DMS153 treated with DMSO at 0.1 percent for 48 hours (cell line): Measurements from ENCODE around the gene MED10.

Experiments used
- DNase-seq: peaks from one replicate; lab custom pipeline; 2025; ENCODE audit not compliant: unreplicated experiment; lab: John Stamatoyannopoulos, UW

MED10 gene, protein sequence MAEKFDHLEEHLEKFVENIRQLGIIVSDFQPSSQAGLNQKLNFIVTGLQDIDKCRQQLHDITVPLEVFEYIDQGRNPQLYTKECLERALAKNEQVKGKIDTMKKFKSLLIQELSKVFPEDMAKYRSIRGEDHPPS

GRCh38 chr5:6377905-6378765 is at the start of gene MED10:
MED10 (minus strand) TSS chr5:6378547; CDS start chr5:6378483, 64 bp downstream.
- DNase-seq, result peak; percentile 95

DNA sequence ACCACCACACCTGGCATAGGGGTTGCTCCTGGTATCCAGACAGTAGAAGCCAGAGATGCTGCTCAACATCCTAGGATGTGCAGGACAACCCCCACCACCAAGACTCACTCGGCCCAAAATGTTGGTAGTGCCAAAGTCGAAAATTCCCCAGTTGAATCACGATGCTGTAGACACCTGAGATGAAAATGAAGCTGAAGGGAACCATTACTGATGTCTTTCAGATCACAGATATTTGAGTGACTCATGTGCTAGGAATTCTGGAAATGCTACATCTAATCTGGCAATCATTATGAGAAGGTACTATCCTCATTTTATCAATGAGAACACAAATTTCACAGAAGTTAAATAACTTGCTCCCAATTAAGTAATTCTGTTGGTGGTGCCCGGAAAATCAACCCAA is 49.3 kb upstream of the MED10 start:
- no peak for DNase-seq

DNA sequence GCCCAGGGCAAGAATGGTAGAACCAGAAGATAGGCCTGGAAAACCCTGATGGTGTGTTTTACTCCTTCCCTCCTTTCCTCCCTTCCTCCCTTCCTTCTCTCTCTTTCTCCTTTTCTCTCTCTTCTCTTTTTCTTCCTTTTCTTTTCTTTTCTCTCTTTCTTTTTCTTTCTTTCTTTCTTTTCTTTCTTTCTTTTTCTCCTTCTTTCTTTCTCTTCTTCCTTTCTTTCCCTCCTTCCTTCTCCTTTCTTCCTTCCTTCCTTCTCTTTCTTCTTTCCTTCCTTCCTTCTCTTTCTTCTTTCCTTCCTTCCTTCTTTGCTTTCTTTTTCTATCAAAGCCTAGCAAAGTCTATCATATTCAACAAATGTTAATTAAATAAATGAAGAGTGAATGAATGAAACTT is 46.4 kb upstream of the MED10 start:
- no peak for DNase-seq

DNA sequence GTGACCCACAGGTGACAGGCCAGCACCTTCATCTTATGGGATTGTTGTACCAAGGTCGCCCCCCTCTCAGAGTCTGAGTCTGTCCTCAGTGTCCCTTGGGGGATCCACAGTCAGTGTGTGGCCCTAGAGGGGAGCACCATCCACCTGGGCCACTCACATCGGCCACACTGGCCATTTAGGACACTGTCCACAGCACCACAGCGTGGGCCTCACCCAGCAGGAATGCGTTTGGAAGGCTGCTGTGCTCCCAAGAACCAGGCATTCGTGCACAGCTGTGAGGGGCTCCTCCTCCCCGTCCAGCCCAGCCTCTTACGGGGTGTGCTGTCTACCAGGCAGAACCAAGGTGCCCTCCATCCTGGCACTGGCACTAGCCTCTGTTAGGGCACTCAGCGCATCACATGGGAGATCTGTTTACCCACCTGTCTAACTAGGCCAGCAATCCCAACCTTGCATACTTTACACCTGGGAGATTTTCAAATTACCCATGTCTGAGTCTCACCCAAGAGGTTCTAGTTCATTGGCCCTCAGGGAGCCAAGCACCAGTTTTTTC is 45.8 kb upstream of the MED10 start:
- no peak for DNase-seq

DNA sequence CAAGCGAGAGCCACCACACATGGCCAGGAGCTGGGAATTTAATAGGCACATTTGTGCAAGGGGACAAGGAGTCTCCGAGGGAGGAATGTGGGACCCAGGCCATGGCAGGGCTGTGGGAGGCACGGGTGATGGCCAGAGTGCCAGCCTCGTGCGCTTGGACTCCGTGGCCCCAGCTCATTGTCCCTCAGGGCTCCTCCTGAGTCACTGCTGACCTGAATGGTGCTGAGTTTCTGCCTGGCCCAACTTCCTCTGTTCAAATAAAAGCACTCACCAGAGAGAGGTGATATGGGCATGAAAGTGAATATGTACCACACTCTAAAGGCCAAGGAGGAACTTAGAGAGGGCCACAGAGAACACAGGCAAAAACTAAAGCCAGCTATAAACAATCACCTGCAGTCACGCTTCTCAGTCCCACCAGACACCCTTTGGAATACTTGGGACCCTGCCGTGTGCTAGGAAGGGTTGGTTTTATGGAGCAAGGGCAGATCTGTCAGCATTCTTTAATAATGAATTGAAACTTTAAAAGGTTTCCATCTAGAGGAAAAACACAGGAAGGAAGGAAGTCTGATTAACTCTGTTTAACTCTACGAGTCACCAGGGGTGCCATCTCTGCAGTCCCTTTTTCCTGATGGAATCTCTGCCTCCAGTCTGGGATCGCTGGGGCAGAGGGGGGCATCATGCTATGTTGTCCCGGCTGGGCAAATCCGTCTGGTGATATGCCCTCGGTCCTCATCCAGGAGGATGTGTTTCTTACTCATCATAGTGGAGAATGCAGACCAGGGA is 45.2 kb upstream of the MED10 start:
- no peak for DNase-seq

- DNase-seq, result peak; percentile 75
Measured at GRCh38 chr5:6419340-6419852, 41.0 kb upstream of the MED10 start.

GRCh38 chr5:6418679-6419276 is 40.4 kb upstream of the MED10 start:
- DNase-seq, result no peak

DNA sequence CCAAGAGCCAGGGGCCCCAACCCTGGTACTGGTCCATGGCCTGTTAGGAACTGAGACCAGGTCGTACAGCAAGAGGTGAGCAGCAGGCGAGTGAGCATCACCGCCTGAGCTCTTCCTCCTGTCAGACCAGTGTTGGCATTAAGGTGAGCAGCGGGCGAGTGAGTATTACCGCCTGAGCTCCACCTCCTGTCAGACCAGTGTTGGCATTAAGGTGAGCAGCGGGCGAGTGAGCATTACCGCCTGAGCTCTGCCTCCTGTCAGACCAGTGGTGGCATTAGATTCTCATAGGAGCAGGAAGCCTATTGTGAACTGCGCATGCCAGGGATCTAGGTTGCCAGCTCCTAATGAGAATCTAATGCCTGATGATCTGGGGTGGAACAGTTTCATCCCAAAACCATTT is 39.3 kb upstream of the MED10 start:
- DNase-seq, result no peak

DNA sequence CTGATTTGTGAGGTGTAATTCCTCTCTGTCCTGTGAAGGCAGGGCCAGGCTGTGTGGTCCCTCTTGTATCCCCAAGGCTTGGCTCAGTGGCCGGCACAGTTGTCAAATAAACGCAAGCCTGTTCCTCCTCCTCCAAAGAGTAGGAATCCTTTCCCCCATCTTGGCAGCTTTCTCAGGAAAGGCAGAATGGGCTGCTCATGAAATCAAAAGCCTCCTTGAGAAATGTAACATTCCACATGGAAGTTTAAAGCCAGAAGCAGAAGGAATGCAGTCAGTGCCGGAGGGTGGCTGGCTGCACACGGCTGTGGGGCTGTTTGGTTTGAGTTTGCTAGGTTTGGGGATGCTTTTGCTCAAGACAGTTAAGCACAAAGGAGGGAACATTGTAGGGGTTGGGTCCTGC is 34.5 kb upstream of the MED10 start:
- no peak for DNase-seq

DNA sequence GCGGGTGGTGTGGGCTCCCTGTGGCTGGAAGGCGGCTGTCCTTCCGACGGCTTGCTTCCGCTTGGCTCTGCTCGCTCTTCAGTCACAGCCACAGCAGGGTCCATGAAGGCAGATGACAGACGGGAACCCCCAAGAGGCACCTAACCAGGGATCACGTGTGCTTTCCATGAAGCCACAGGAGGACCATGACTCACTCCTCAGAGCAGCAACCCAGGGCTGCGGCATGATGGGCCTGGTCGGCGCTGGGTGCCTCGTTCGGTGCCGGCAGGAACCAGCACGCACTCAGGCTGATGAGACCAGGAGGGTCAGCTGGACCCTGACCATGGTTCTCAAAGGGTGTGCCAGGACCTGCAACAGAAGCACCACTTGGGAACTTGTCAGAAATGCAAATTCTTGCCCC is 32.8 kb upstream of the MED10 start:
- no peak for DNase-seq

DNA sequence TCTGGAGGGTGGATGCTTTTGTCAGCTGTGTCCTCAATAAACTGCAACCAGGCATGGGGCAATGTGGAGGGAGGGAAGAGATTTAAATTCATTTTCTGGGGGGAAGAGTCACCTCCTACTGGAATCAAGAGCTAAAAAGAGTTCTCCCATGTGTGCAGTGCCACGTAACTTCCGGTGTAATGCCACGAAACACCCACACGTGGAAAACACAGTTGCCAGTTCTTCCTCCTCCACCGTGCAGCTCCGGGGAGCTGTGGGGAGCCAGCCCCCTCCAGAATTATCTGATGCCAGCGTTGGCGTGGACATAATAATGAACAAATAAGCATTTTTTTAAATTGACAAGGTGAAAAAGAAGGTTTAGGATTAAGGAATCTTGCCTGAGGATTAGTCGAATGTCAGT is 32.1 kb upstream of the MED10 start:
- DNase-seq, result no peak

DNA sequence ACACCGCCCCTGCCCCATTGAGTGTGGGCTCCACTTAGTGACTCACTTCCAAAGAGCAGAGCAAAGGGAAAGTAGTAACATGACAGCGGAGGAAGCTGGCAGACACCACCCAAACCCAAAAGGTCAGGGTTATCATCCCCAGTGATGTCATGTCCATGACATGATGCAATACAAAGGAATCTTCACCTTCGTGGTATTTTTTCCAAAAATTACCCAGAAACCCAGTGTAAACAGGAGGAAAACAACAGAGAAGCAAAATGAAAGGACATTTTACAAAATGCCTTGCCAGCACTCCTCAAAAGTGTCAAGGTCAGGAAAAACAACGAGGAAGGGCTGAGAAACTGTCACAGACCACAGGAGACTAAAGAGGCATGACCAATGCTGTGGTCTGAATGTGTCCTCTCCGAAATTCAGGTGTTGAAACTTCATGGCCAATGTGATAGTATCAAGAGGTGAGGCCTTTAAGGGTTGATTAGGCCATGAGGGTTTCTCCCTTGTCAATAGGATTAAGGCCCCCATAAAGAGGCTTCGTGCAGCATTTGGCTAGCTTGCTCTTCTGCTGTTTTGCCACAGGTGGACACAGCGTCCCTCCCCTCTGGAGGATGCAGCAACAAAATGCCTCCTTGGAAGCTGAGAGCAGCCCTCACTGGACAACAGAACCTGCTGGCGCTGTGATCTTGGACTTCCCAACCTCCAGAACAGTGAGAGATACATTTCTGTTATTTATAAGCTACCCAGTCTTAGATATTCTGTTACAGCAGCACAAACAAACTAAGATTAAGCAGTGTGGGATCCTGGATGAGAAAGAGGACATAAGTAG is 30.5 kb upstream of the MED10 start:
- DNase-seq, result no peak

DNA sequence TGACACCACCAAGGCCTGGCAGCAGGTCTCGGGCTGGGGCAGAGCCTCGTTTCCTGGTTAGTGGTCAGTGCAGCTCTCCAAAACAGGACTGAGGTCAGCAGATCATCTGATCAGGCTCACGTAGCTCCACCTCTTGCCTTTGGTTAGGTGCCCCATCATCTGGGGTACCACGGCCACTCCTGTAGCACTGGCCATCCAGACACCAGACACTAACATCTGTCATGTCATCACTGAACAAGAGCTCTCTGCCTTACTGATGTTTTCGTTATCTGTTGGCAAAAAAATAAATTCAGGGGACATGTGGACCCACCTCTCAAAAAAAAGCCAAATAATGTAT is 29.9 kb upstream of the MED10 start:
- DNase-seq, result no peak

- no peak for DNase-seq
Measured at GRCh38 chr5:6407558-6408259, 29.4 kb upstream of the MED10 start.

DNA sequence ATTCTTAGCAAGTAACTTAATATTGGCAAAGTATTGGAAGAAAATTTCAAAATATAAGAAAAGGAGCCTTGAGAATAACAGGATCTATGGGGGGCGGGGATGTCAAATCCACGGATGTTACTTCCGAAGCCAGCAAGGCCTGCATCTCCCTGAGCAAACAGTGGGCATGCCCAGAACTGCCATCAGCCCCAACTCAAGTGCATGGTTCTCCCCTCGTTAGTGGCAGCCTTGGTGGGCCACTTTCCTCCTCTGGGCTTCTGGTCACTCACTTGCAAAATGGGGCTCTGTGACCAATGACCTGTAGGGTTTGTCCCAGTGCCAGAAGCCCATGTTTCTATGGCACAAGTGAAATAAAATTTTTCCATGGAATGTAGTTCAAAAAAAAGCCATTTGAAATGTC is 27.2 kb upstream of the MED10 start:
- no peak for DNase-seq

DNA sequence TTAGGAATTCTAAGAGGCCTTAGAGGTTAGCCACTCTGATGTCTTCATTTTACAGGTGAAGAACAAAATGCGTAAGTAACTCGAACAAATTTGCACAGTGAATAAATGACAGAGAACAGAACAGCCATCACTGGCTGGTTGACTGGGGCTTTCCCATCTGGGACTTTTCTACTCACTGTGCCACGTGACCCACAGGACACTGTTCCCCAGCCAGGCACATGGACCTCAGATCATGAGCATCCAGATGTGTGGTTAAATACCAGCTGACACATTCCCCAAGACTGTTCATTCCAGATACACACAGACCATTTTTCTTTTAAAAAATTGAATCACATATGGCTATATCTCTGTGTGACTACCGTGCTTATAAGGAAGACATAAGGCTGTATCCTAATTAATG is 25.8 kb upstream of the MED10 start:
- no peak for DNase-seq

GRCh38 chr5:6403416-6403815 is 25.1 kb upstream of the MED10 start:
- DNase-seq, result no peak

DNA sequence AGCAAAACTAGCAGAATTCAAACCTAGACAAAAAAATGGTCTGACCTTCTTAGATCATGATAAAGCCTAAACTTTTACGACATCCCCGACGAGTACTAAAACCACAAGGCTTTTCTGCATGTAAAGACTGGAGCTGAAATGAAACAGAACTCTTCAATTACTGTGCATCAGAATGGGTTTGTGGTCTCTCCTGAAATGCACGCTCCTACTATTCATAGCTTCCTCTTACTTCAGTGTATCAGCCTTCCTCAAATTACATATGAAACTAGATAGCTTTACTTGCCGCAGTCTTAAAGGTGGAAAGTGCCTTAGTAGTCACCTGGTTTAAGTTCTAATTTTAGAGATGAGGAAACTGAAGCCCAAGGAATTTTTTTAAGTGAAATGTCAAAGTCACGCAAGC is 24.6 kb upstream of the MED10 start:
- DNase-seq, result no peak

DNA sequence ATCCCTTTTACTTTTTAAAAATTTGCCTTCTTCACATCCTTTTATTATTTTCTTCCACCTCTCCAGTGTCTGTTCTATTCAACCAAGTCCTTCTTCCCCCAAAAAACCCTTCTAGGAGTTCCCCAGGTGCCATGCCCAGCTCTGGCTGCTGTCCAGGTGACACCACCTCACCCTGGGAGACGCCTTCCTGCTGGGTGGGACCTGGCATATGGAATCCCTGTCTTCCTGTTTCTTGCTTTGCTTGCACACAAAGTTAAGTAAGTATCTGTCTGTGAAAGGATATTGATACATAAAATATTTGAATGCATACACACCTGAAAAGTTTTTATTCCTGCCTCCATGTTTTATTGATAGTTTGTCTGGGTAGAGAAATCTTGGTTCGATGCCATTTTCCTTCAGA is 23.1 kb upstream of the MED10 start:
- DNase-seq, result no peak
